Measurements from ENCODE around the gene CDH12.

CDH12 gene

DNA sequence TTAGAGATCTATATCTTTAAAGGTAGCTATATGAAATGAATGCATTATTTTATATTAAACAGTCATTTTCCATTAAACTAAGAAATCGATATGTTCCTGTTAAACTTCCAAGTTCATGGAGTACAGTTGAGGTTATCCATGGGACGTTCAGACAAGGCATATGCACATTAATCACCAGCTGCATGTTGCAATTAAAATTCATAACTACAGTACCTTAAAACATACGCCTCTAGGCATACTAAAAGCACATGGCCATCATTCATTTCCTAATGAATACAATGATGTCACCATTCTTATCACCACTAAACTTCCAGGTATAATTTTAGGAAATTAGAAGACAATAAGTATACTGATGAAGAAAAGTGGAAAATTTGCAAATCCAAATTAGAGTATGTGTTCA is 174.3 kb downstream of the CDH12 start:
- no peaks in the 10 kb centered on the region for H3K9me2 ChIP-seq (ENCODE audit: low read depth, low read length)

DNA sequence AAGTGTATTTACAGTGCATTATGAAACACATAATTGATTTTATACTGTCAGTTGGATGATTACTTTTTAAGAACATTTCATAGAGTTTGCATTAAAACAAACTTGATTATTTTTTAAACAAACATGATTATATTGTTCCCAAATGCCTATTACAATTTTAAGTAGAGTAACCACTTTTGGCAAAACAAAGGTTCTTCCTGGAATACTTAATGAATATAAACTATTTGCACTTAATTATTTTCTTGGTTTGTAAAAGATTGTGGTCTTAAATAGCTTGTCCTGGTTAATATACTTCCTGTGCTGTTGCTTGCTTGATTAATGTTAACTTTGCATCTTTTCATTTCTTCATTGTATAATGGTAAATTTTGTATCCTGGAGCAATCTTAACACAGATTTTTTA is 180.0 kb downstream of the CDH12 start:
- TF ChIP-seq, protein P1, sequence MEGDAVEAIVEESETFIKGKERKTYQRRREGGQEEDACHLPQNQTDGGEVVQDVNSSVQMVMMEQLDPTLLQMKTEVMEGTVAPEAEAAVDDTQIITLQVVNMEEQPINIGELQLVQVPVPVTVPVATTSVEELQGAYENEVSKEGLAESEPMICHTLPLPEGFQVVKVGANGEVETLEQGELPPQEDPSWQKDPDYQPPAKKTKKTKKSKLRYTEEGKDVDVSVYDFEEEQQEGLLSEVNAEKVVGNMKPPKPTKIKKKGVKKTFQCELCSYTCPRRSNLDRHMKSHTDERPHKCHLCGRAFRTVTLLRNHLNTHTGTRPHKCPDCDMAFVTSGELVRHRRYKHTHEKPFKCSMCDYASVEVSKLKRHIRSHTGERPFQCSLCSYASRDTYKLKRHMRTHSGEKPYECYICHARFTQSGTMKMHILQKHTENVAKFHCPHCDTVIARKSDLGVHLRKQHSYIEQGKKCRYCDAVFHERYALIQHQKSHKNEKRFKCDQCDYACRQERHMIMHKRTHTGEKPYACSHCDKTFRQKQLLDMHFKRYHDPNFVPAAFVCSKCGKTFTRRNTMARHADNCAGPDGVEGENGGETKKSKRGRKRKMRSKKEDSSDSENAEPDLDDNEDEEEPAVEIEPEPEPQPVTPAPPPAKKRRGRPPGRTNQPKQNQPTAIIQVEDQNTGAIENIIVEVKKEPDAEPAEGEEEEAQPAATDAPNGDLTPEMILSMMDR (IDR thresholded peaks at IDR 0.05; ENCODE audit: low read length) = no peak
- no peak for TF ChIP-seq EZH2 (IDR thresholded peaks at IDR 0.05; ENCODE audit: borderline replicate concordance, low read length)
- Histone ChIP-seq H3K9me2 (ENCODE audit: low read depth, low read length) (no peaks in the 10 kb centered on the region), H3F3A (ENCODE audit: insufficient read depth, low read length) (no peaks in the 10 kb centered on the region), H3K27me3 (ENCODE audit: insufficient read depth, low read length) (no peaks in the 10 kb centered on the region), H3K79me2 (ENCODE audit: insufficient read depth, low read length) (no peaks in the 10 kb centered on the region), H2AFZ (ENCODE audit: low read length) (no peak overlapping the region), H3K4me2 (ENCODE audit: low read length) (no peak overlapping the region), H3K9me3 (ENCODE audit: low read length) (no peaks in the 10 kb centered on the region), H3K27ac (ENCODE audit: low read depth, low read length, poor library complexity, severe bottlenecking) (no peak overlapping the region), H3K36me3 (ENCODE audit: insufficient read depth, low read length) (no peaks in the 10 kb centered on the region), H3K4me3 (ENCODE audit: low read depth, low read length, poor library complexity, severe bottlenecking) (no peak overlapping the region), H3K4me1 (ENCODE audit: insufficient read depth, low read length, severe bottlenecking) (no peaks in the 10 kb centered on the region), H3K9ac (ENCODE audit: low read length) (no peak overlapping the region), H4K20me1 (ENCODE audit: insufficient read depth, low read length) (no peaks in the 10 kb centered on the region)

More for the DNA sequence above, 174.3 kb downstream of the CDH12 start:
- Histone ChIP-seq H3K9ac (ENCODE audit: low read length) (no peak overlapping the region), H2AFZ (ENCODE audit: low read length) (no peak overlapping the region), H3K27me3 (ENCODE audit: insufficient read depth, low read length) (no peaks in the 10 kb centered on the region), H3F3A (ENCODE audit: insufficient read depth, low read length) (no peaks in the 10 kb centered on the region), H3K9me3 (ENCODE audit: low read length) (no peaks in the 10 kb centered on the region), H3K79me2 (ENCODE audit: insufficient read depth, low read length) (no peaks in the 10 kb centered on the region), H3K4me2 (ENCODE audit: low read length) (no peak overlapping the region), H3K4me3 (ENCODE audit: low read depth, low read length, poor library complexity, severe bottlenecking) (no peak overlapping the region), H3K27ac (ENCODE audit: low read depth, low read length, poor library complexity, severe bottlenecking) (no peak overlapping the region), H3K36me3 (ENCODE audit: insufficient read depth, low read length) (no peaks in the 10 kb centered on the region), H4K20me1 (ENCODE audit: insufficient read depth, low read length) (no peaks in the 10 kb centered on the region), H3K4me1 (ENCODE audit: insufficient read depth, low read length, severe bottlenecking) (no peaks in the 10 kb centered on the region)
- TF ChIP-seq, protein P1 (IDR thresholded peaks at IDR 0.05; ENCODE audit: low read length) = no peak
- TF ChIP-seq EZH2 (IDR thresholded peaks at IDR 0.05; ENCODE audit: borderline replicate concordance, low read length) = no peak

DNA sequence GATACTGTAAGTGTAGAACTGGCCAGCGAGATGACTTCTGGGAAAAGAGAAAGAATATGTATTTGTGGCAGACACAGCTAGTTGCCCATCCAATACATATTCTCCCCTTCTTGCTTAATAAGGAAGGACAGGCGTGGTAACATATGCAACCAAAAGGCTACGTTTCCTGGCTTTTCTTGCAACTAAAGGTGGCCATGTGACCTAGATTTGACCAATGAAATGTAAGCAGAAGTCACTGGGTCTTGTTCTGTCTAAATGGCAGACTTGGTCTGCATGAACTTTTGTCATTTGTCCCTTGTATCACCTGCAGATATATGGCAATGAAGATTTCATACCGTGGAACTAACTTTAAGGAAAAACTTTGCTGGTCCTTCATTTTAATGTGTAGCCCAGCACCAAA is 183.8 kb downstream of the CDH12 start:
- Histone ChIP-seq H3K36me3 (ENCODE audit: insufficient read depth, low read length) (no peaks in the 10 kb centered on the region), H3K4me2 (ENCODE audit: low read length) (no peak overlapping the region), H3K9ac (ENCODE audit: low read length) (no peak overlapping the region), H3K27ac (ENCODE audit: low read depth, low read length, poor library complexity, severe bottlenecking) (no peak overlapping the region), H3F3A (ENCODE audit: insufficient read depth, low read length) (no peaks in the 10 kb centered on the region), H3K27me3 (ENCODE audit: insufficient read depth, low read length) (no peaks in the 10 kb centered on the region), H3K9me2 (ENCODE audit: low read depth, low read length) (no peaks in the 10 kb centered on the region), H3K4me3 (ENCODE audit: low read depth, low read length, poor library complexity, severe bottlenecking) (no peak overlapping the region), H3K9me3 (ENCODE audit: low read length) (no peaks in the 10 kb centered on the region), H3K4me1 (ENCODE audit: insufficient read depth, low read length, severe bottlenecking) (no peaks in the 10 kb centered on the region), H3K79me2 (ENCODE audit: insufficient read depth, low read length) (no peaks in the 10 kb centered on the region), H4K20me1 (ENCODE audit: insufficient read depth, low read length) (no peaks in the 10 kb centered on the region), H2AFZ (ENCODE audit: low read length) (no peak overlapping the region)
- TF ChIP-seq EZH2 (IDR thresholded peaks at IDR 0.05; ENCODE audit: borderline replicate concordance, low read length) = no peak
- TF ChIP-seq, protein P1 (IDR thresholded peaks at IDR 0.05; ENCODE audit: low read length) = no peak

Data from OCI-LY1 (cell line).